ENCODE results near the gene CYBA.
"Not testable (repeated sequence)": the region's sequence is repeated elsewhere in the genome, so short reads cannot be mapped to it uniquely, and the experiment has no call there.

The CYBA gene

DNA sequence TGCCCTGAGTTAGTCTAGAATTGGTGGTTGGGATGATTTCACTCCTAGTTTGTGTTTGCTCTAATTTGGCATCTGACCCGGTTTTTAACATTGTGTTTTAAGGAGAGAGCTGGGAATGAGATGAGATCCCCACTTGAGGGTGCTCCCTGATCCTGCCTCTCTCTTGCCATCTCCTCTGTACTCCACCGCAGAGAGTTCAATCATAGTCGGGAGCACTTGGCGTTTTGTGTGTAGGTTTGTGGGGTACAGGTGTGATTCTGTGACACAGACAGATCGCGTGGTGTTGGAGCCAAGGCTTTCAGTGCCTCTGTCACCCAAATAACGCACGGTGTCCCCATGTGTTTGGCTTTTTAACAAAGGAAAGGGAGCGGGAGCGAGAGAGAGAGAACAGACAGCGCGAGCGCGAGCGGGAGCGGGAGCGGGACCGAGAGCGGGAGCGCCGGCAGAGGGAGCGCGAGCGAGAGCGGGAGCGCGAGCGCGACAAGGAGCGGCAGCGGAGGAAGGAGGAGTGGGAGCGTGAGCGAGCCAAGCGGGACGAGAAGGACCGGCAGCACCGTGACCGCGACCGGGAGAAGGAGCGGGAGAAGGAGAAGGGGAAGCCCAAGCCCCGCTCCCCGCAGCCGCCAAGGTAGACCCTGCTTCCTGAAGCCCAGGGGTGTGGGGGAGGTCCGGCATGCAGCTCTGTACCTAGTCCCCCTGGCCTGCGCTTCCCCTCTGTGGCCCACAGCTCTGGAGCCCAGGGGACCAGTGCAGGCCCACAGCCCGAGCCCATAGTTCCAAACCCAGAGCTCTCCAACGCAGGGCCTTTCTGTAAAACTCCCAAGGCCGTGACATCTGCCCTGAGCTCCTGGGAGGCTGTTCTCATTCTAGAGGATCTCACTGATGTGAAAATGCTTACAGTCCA, 39.7 kb downstream of the CYBA start:
- Histone ChIP-seq H3K4me2 (ENCODE audit: low read length) (no peak overlapping the region), H3K4me1 (ENCODE audit: low read length) (peaks cover 13% of the 10 kb centered on the region), H3K79me2 (ENCODE audit: low read length) (peaks cover 12% of the 10 kb centered on the region; the same call in 1 of the 2 replicates), H3K9ac (ENCODE audit: low read length) (no peak overlapping the region), H3K9me3 (ENCODE audit: insufficient read depth, low read length) (no peaks in the 10 kb centered on the region), H4K20me1 (ENCODE audit: insufficient read depth, low read length) (peaks cover 26% of the 10 kb centered on the region), H2AFZ (ENCODE audit: low read depth, low read length) (no peak overlapping the region), H3K27me3 (ENCODE audit: low read depth, low read length) (no peaks in the 10 kb centered on the region), H3K36me3 (replicated peaks; ENCODE audit: low read depth, low read length) (peaks cover 38% of the 10 kb centered on the region), H3K4me3 (ENCODE audit: low read length) (no peak overlapping the region), H3K27ac (ENCODE audit: low read length) (no peak overlapping the region)
- TF ChIP-seq CTCF (IDR thresholded peaks at IDR 0.05; ENCODE audit: low read depth, low read length) = no peak
- TF ChIP-seq EZH2phosphoT487 (IDR thresholded peaks at IDR 0.05; ENCODE audit: low read depth) = no peak

DNA sequence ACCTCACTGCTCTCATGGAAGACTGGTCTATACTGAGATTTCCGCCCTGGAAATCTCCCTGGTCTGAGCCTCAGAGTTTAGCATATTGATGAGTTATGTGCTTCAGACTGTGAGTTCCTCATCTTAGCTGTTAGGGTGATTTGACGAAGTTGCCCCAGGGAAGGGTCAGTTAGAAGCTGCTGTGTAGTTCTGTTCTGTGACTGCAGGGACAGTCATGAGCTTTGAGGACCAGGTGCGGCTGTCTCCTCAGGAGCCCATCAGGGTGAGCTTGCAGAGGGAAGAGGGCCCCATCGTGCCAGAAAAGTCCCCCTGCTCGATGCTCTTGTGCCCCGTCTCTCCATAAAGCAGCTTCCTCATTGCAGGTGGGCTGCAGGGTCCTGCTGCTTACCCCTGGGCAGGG, 40.8 kb downstream of the CYBA start:
- H3K36me3 ChIP-seq (replicated peaks; ENCODE audit: low read depth, low read length) = peaks cover 37% of the 10 kb centered on the region
- no peaks in the 10 kb centered on the region for H3K27me3 ChIP-seq (ENCODE audit: low read depth, low read length)
- H3K4me2 ChIP-seq (ENCODE audit: low read length) = no peak overlapping the region
- H3K27ac ChIP-seq (ENCODE audit: low read length) = no peak overlapping the region
- no peak overlapping the region for H2AFZ ChIP-seq (ENCODE audit: low read depth, low read length)
- no peaks in the 10 kb centered on the region for H3K9me3 ChIP-seq (ENCODE audit: insufficient read depth, low read length)
- TF ChIP-seq EZH2phosphoT487 (IDR thresholded peaks at IDR 0.05; ENCODE audit: low read depth) (no peak), CTCF (IDR thresholded peaks at IDR 0.05; ENCODE audit: low read depth, low read length) (no peak)
- H3K4me1 ChIP-seq (ENCODE audit: low read length) = peaks cover 13% of the 10 kb centered on the region
- H3K79me2 ChIP-seq (ENCODE audit: low read length) = peaks cover 6% of the 10 kb centered on the region; the same call in 1 of the 2 replicates
- peaks cover 25% of the 10 kb centered on the region for H4K20me1 ChIP-seq (ENCODE audit: insufficient read depth, low read length)
- H3K4me3 ChIP-seq (ENCODE audit: low read length) = no peak overlapping the region
- no peak overlapping the region for H3K9ac ChIP-seq (ENCODE audit: low read length)

DNA sequence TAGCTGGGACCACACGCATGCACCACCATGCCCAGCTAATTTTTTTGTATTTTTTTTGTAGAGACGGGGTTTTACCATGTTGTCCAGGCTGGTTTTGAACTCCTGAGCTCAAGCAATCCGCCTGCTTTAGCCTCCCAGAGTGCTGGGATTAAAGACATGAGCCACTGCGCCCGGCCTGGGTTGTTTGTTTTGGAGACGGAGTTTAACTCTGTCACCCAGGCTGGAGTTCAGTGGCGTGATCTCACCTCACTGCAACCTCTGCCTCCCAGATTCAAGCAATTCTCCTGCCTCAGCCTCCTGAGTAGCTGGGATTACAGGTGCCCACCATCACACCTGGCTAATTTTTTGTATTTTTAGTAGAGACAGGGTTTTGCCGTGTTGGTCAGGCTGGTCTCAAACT, 41.4 kb downstream of the CYBA start:
- H3K4me1 ChIP-seq (ENCODE audit: low read length) = peaks cover 13% of the 10 kb centered on the region
- not testable (repeated sequence) for H3K9ac ChIP-seq (ENCODE audit: low read length); H3K4me3 ChIP-seq (ENCODE audit: low read length); H3K9me3 ChIP-seq (ENCODE audit: insufficient read depth, low read length); H2AFZ ChIP-seq (ENCODE audit: low read depth, low read length); H3K79me2 ChIP-seq (ENCODE audit: low read length); H3K4me2 ChIP-seq (ENCODE audit: low read length); H3K27me3 ChIP-seq (ENCODE audit: low read depth, low read length); H3K27ac ChIP-seq (ENCODE audit: low read length)
- H3K36me3 ChIP-seq (replicated peaks; ENCODE audit: low read depth, low read length) = peaks cover 37% of the 10 kb centered on the region
- H4K20me1 ChIP-seq (ENCODE audit: insufficient read depth, low read length) = peaks cover 24% of the 10 kb centered on the region

- Histone ChIP-seq H3K36me3 (replicated peaks; ENCODE audit: low read depth, low read length) (peaks cover 27% of the 10 kb centered on the region), H3K27ac (ENCODE audit: low read length) (peak overlapping the region; percentile 19; the same call in 1 of the 2 replicates), H3K9ac (ENCODE audit: low read length) (no peak overlapping the region)
Observed at GRCh38 chr16:88608076-88608475, 42.8 kb downstream of the CYBA start.

More at GRCh38 chr16:88608076-88608475, 42.8 kb downstream of the CYBA start:
- no peak for TF ChIP-seq EZH2phosphoT487 (IDR thresholded peaks at IDR 0.05; ENCODE audit: low read depth)
- no peak for TF ChIP-seq CTCF (IDR thresholded peaks at IDR 0.05; ENCODE audit: low read depth, low read length)
- peaks cover 16% of the 10 kb centered on the region for H4K20me1 ChIP-seq (ENCODE audit: insufficient read depth, low read length)
- no peaks in the 10 kb centered on the region for H3K9me3 ChIP-seq (ENCODE audit: insufficient read depth, low read length)
- H2AFZ ChIP-seq (ENCODE audit: low read depth, low read length) = no peak overlapping the region
- peak overlapping the region; percentile 53 for H3K4me2 ChIP-seq (ENCODE audit: low read length)
- no peaks in the 10 kb centered on the region for H3K79me2 ChIP-seq (ENCODE audit: low read length)
- H3K4me3 ChIP-seq (ENCODE audit: low read length) = peak overlapping the region; percentile 24; the same call in 1 of the 2 replicates
- peaks cover 13% of the 10 kb centered on the region for H3K4me1 ChIP-seq (ENCODE audit: low read length)
- no peaks in the 10 kb centered on the region for H3K27me3 ChIP-seq (ENCODE audit: low read depth, low read length)

All from OCI-LY3 (cell line).